GM10847 (cell line): Measurements from ENCODE around the gene PXMP2.

ENCODE experiments used
- POLR2A ChIP-seq: IDR thresholded peaks from 2 replicates; pipeline ENCODE4 v1.6.1; 2011; ENCODE audit not compliant: insufficient read length; ENCODE audit errors: extremely low read depth

The PXMP2 gene

GRCh38 chr12:132723015-132723763 is 35.8 kb downstream of the PXMP2 start:
- no peak for TF ChIP-seq POLR2A

GRCh38 chr12:132723764-132724140 is 36.4 kb downstream of the PXMP2 start:
- no peak for TF ChIP-seq POLR2A

- no peak for TF ChIP-seq POLR2A
Measured at GRCh38 chr12:132724506-132725241, 37.3 kb downstream of the PXMP2 start.

- TF ChIP-seq POLR2A = no peak
Measured at GRCh38 chr12:132726386-132726785, 39.0 kb downstream of the PXMP2 start.

- TF ChIP-seq POLR2A = no peak
Measured at GRCh38 chr12:132727091-132727794, 39.9 kb downstream of the PXMP2 start.

GRCh38 chr12:132728502-132728901 is 41.1 kb downstream of the PXMP2 start:
- no peak for TF ChIP-seq POLR2A

GRCh38 chr12:132729541-132730320 is 42.3 kb downstream of the PXMP2 start:
- TF ChIP-seq POLR2A = no peak

GRCh38 chr12:132730353-132730752 is 43.0 kb downstream of the PXMP2 start:
- no peak for TF ChIP-seq POLR2A

- TF ChIP-seq POLR2A = no peak
Measured at GRCh38 chr12:132731574-132731973, 44.2 kb downstream of the PXMP2 start.

- TF ChIP-seq POLR2A = no peak
Measured at GRCh38 chr12:132734206-132734605, 46.8 kb downstream of the PXMP2 start.

GRCh38 chr12:132735496-132735895 is 48.1 kb downstream of the PXMP2 start:
- no peak for TF ChIP-seq POLR2A

GRCh38 chr12:132736378-132736777 is 49.0 kb downstream of the PXMP2 start:
- TF ChIP-seq POLR2A = no peak

GRCh38 chr12:132736913-132737312 is 49.5 kb downstream of the PXMP2 start:
- no peak for TF ChIP-seq POLR2A

- no peak for TF ChIP-seq POLR2A
Measured at GRCh38 chr12:132739600-132740312, 52.4 kb downstream of the PXMP2 start.

- no peak for TF ChIP-seq POLR2A
Measured at GRCh38 chr12:132740313-132740646, 52.9 kb downstream of the PXMP2 start.
